ENCODE data around the gene PPIG.

Gene PPIG

GRCh38 chr2:169661265-169661664, 77.1 kb downstream of the PPIG start:
- H3K14ac ChIP-seq (ENCODE audit: low read length), result no peak overlapping the region
- H3K27ac ChIP-seq (ENCODE audit: low read depth, low read length), result no peak overlapping the region
- no peak overlapping the region for H2AFZ ChIP-seq (ENCODE audit: insufficient read depth, low read length, poor library complexity)
- no peak overlapping the region for H3K18ac ChIP-seq (ENCODE audit: low read length)
- H3K4me3 ChIP-seq (ENCODE audit: low read depth, low read length), result no peak overlapping the region
- H3K4me1 ChIP-seq (ENCODE audit: control insufficient read depth in 1 of 2, insufficient read depth in 2 of 2, low read length in 2 of 2), result peaks cover 0 to 2% of the 10 kb centered on the region in 2 experiments
- H3K4me2 ChIP-seq (ENCODE audit: low read length), result no peak overlapping the region
- no peak overlapping the region for H4K12ac ChIP-seq (ENCODE audit: low read depth, low read length)
- no peaks in the 10 kb centered on the region for H3K79me1 ChIP-seq (ENCODE audit: low read length)
- no peak overlapping the region for H2BK5ac ChIP-seq (ENCODE audit: low read depth, low read length, poor library complexity)
- H2BK12ac ChIP-seq (ENCODE audit: low read length), result no peak overlapping the region
- no peaks in the 10 kb centered on the region for H3K36me3 ChIP-seq (ENCODE audit: control insufficient read depth in 1 of 2, insufficient read depth in 2 of 2, low read length in 2 of 2)
- H2AK5ac ChIP-seq (ENCODE audit: low read length), result no peak overlapping the region
- no peak overlapping the region for H3K9ac ChIP-seq (ENCODE audit: low read length)
- no peak overlapping the region for H3K4ac ChIP-seq (ENCODE audit: low read depth, low read length)
- no peak overlapping the region for H4K91ac ChIP-seq (ENCODE audit: low read depth, low read length)
- H3K23ac ChIP-seq (ENCODE audit: low read length), result no peak overlapping the region
- DNase-seq, result no peak
- no CpG with 5 or more reads among the region's 3 CpGs for whole genome bisulfite sequencing (ENCODE audit: extremely low coverage, insufficient coverage, insufficient read length)
- H3K9me3 ChIP-seq (ENCODE audit: insufficient read depth, low read depth, low read length), result no peaks in the 10 kb centered on the region
- no peaks in the 10 kb centered on the region for H3K27me3 ChIP-seq (ENCODE audit: insufficient read depth, low read length)
- H3K79me2 ChIP-seq (ENCODE audit: control insufficient read depth, insufficient read depth, low read length, poor library complexity), result no peaks in the 10 kb centered on the region
- no peak overlapping the region for H2BK120ac ChIP-seq (ENCODE audit: insufficient read depth, low read length, poor library complexity)
- no peak overlapping the region for H4K8ac ChIP-seq (ENCODE audit: low read depth, low read length)

- H3K4ac ChIP-seq (ENCODE audit: low read depth, low read length), result no peak overlapping the region
- H3K79me1 ChIP-seq (ENCODE audit: low read length), result no peaks in the 10 kb centered on the region
- H3K27me3 ChIP-seq (ENCODE audit: insufficient read depth, low read length), result no peaks in the 10 kb centered on the region
- H3K18ac ChIP-seq (ENCODE audit: low read length), result no peak overlapping the region
- no peak overlapping the region for H3K9ac ChIP-seq (ENCODE audit: low read length)
- H3K4me2 ChIP-seq (ENCODE audit: low read length), result no peak overlapping the region
- no peak overlapping the region for H2BK12ac ChIP-seq (ENCODE audit: low read length)
- no peaks in the 10 kb centered on the region for H3K36me3 ChIP-seq (ENCODE audit: control insufficient read depth in 1 of 2, insufficient read depth in 2 of 2, low read length in 2 of 2)
- no peak overlapping the region for H2BK120ac ChIP-seq (ENCODE audit: insufficient read depth, low read length, poor library complexity)
- no peak overlapping the region for H2BK5ac ChIP-seq (ENCODE audit: low read depth, low read length, poor library complexity)
- H4K91ac ChIP-seq (ENCODE audit: low read depth, low read length), result no peak overlapping the region
- peaks cover 0 to 2% of the 10 kb centered on the region in 2 experiments for H3K4me1 ChIP-seq (ENCODE audit: control insufficient read depth in 1 of 2, insufficient read depth in 2 of 2, low read length in 2 of 2)
- no peak overlapping the region for H3K23ac ChIP-seq (ENCODE audit: low read length)
- H2AK5ac ChIP-seq (ENCODE audit: low read length), result no peak overlapping the region
- no peak overlapping the region for H3K4me3 ChIP-seq (ENCODE audit: low read depth, low read length)
- no CpG with 5 or more reads among the region's 1 CpG for WGBS (ENCODE audit: extremely low coverage, insufficient coverage, insufficient read length)
- no peak overlapping the region for H4K8ac ChIP-seq (ENCODE audit: low read depth, low read length)
- H3K14ac ChIP-seq (ENCODE audit: low read length), result no peak overlapping the region
- no peaks in the 10 kb centered on the region for H3K79me2 ChIP-seq (ENCODE audit: control insufficient read depth, insufficient read depth, low read length, poor library complexity)
- DNase-seq, result no peak
- no peaks in the 10 kb centered on the region for H3K9me3 ChIP-seq (ENCODE audit: insufficient read depth, low read depth, low read length)
- H3K27ac ChIP-seq (ENCODE audit: low read depth, low read length), result no peak overlapping the region
- no peak overlapping the region for H4K12ac ChIP-seq (ENCODE audit: low read depth, low read length)
- no peak overlapping the region for H2AFZ ChIP-seq (ENCODE audit: insufficient read depth, low read length, poor library complexity)
These were observed 78.6 kb downstream of the PPIG start for GRCh38 chr2:169662744-169663143.

DNA sequence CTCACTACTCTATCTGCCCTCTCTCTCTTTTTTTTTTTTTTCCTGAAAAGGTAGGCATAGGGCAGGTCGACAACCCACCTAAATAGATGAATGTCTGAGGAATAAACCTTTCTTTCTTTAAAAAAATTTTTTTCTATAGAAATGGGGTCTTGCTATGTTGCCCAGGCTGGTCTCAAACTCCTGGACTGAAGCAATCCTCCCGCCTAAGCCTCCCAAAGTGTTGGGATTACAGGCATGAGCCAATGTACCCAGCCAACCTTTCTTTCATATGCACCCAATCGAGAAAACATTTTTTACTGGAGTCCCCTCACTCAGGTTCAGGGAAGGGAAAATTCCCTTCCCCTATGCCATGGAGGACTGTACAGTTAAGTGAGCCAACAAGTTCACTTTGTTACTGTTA, 79.1 kb downstream of the PPIG start:
- no peak overlapping the region for H3K4me2 ChIP-seq (ENCODE audit: low read length)
- H3K9me3 ChIP-seq (ENCODE audit: insufficient read depth, low read depth, low read length), result no peaks in the 10 kb centered on the region
- H2BK5ac ChIP-seq (ENCODE audit: low read depth, low read length, poor library complexity), result no peak overlapping the region
- no peak overlapping the region for H3K9ac ChIP-seq (ENCODE audit: low read length)
- no peak overlapping the region for H2AK5ac ChIP-seq (ENCODE audit: low read length)
- no peak overlapping the region for H3K27ac ChIP-seq (ENCODE audit: low read depth, low read length)
- H3K4me3 ChIP-seq (ENCODE audit: low read depth, low read length), result no peak overlapping the region
- H3K18ac ChIP-seq (ENCODE audit: low read length), result no peak overlapping the region
- no peaks in the 10 kb centered on the region for H3K79me2 ChIP-seq (ENCODE audit: control insufficient read depth, insufficient read depth, low read length, poor library complexity)
- no peaks in the 10 kb centered on the region for H3K36me3 ChIP-seq (ENCODE audit: control insufficient read depth in 1 of 2, insufficient read depth in 2 of 2, low read length in 2 of 2)
- no peaks in the 10 kb centered on the region for H3K27me3 ChIP-seq (ENCODE audit: insufficient read depth, low read length)
- H3K79me1 ChIP-seq (ENCODE audit: low read length), result no peaks in the 10 kb centered on the region
- H3K4me1 ChIP-seq (ENCODE audit: control insufficient read depth in 1 of 2, insufficient read depth in 2 of 2, low read length in 2 of 2), result peaks cover 0 to 2% of the 10 kb centered on the region in 2 experiments
- H4K8ac ChIP-seq (ENCODE audit: low read depth, low read length), result no peak overlapping the region
- H2BK12ac ChIP-seq (ENCODE audit: low read length), result no peak overlapping the region
- DNase-seq, result no peak
- H2BK120ac ChIP-seq (ENCODE audit: insufficient read depth, low read length, poor library complexity), result no peak overlapping the region
- H4K91ac ChIP-seq (ENCODE audit: low read depth, low read length), result no peak overlapping the region
- no peak overlapping the region for H4K12ac ChIP-seq (ENCODE audit: low read depth, low read length)
- H3K14ac ChIP-seq (ENCODE audit: low read length), result no peak overlapping the region
- WGBS (ENCODE audit: extremely low coverage, insufficient coverage, insufficient read length), result no CpG with 5 or more reads among the region's 3 CpGs
- H3K4ac ChIP-seq (ENCODE audit: low read depth, low read length), result no peak overlapping the region
- H3K23ac ChIP-seq (ENCODE audit: low read length), result no peak overlapping the region
- no peak overlapping the region for H2AFZ ChIP-seq (ENCODE audit: insufficient read depth, low read length, poor library complexity)

GRCh38 chr2:169664600-169664977, 80.4 kb downstream of the PPIG start:
- no CpG with 5 or more reads among the region's 1 CpG for WGBS (ENCODE audit: extremely low coverage, insufficient coverage, insufficient read length)
- Histone ChIP-seq H3K9me3 (ENCODE audit: insufficient read depth, low read depth, low read length) (no peaks in the 10 kb centered on the region), H3K18ac (ENCODE audit: low read length) (no peak overlapping the region)

More at GRCh38 chr2:169664600-169664977, 80.4 kb downstream of the PPIG start:
- H2AFZ ChIP-seq (ENCODE audit: insufficient read depth, low read length, poor library complexity), result no peak overlapping the region
- no peak overlapping the region for H2AK5ac ChIP-seq (ENCODE audit: low read length)
- no peak overlapping the region for H2BK12ac ChIP-seq (ENCODE audit: low read length)
- no peaks in the 10 kb centered on the region for H3K79me1 ChIP-seq (ENCODE audit: low read length)
- peak; percentile 56 to 86 for DNase-seq
- no peak overlapping the region for H3K27ac ChIP-seq (ENCODE audit: low read depth, low read length)
- H3K4ac ChIP-seq (ENCODE audit: low read depth, low read length), result no peak overlapping the region
- no peak overlapping the region for H3K23ac ChIP-seq (ENCODE audit: low read length)
- no peak overlapping the region for H4K8ac ChIP-seq (ENCODE audit: low read depth, low read length)
- H4K91ac ChIP-seq (ENCODE audit: low read depth, low read length), result no peak overlapping the region
- H4K12ac ChIP-seq (ENCODE audit: low read depth, low read length), result no peak overlapping the region
- no peak overlapping the region for H3K9ac ChIP-seq (ENCODE audit: low read length)
- no peaks in the 10 kb centered on the region for H3K27me3 ChIP-seq (ENCODE audit: insufficient read depth, low read length)
- H3K4me2 ChIP-seq (ENCODE audit: low read length), result no peak overlapping the region
- no peaks in the 10 kb centered on the region for H3K36me3 ChIP-seq (ENCODE audit: control insufficient read depth in 1 of 2, insufficient read depth in 2 of 2, low read length in 2 of 2)
- no peak overlapping the region for H3K4me3 ChIP-seq (ENCODE audit: low read depth, low read length)
- no peak overlapping the region for H2BK120ac ChIP-seq (ENCODE audit: insufficient read depth, low read length, poor library complexity)
- H3K4me1 ChIP-seq (ENCODE audit: control insufficient read depth in 1 of 2, insufficient read depth in 2 of 2, low read length in 2 of 2), result peaks cover 0 to 2% of the 10 kb centered on the region in 2 experiments
- no peak overlapping the region for H3K14ac ChIP-seq (ENCODE audit: low read length)
- no peaks in the 10 kb centered on the region for H3K79me2 ChIP-seq (ENCODE audit: control insufficient read depth, insufficient read depth, low read length, poor library complexity)
- no peak overlapping the region for H2BK5ac ChIP-seq (ENCODE audit: low read depth, low read length, poor library complexity)
